ENCODE measurements around the gene DAB1.

- TF ChIP-seq CTCF (IDR thresholded peaks at IDR 0.05) (no peak), EZH2phosphoT487 (IDR thresholded peaks at IDR 0.05) (no peak), EZH2 (IDR thresholded peaks at IDR 0.05) (no peak)
These were observed 432.3 kb downstream of the DAB1 start for GRCh38 chr1:56991576-56991975.

All from neural progenitor cell (in vitro differentiated cells).